Ovary (tissue), 3 donors: ENCODE data around the gene DAP.

Source experiments
- POLR2A ChIP-seq: fragments of 450-650 bp; IDR thresholded peaks from one replicate; pipeline ENCODE4 v1.6.1; 2017; ENCODE audit warnings: antibody characterized with exemption, mild to moderate bottlenecking, moderate library complexity
- TF ChIP-seq, protein P1 (sequence below), 3 donors: fragments of 450-650 bp in 2 of 3; fragments of 200-600 bp in 1 of 3; IDR thresholded peaks; one replicate each; pipeline versions ENCODE4 v1.5.1 to v1.8.0; 2016 to 2022; ENCODE audit warnings: antibody characterized with exemption in 3 of 3, mild to moderate bottlenecking in 1 of 3
- donor health status: DM: no; HTN: no; CAD: no.

DNA sequence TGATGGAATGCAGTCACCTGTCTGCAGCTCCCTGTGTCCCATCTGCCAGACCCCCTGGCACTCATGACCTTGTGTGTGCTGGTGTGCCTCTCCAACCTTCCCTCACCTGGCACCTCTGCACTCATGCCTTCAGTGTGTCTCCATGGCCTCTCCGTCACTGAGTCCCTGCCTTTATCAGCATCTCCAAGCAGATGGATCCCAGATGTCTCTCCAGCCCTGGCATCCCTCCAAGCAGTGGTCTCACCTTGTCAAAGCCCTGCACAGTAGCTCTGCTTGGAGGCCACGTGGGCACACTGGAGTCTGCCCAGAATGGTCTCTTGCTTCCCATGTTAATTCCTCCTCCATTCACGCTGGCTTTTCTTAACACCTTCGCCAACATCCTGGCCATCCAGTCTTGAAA is 84.8 kb downstream of the DAP start:
- TF ChIP-seq, protein P1, sequence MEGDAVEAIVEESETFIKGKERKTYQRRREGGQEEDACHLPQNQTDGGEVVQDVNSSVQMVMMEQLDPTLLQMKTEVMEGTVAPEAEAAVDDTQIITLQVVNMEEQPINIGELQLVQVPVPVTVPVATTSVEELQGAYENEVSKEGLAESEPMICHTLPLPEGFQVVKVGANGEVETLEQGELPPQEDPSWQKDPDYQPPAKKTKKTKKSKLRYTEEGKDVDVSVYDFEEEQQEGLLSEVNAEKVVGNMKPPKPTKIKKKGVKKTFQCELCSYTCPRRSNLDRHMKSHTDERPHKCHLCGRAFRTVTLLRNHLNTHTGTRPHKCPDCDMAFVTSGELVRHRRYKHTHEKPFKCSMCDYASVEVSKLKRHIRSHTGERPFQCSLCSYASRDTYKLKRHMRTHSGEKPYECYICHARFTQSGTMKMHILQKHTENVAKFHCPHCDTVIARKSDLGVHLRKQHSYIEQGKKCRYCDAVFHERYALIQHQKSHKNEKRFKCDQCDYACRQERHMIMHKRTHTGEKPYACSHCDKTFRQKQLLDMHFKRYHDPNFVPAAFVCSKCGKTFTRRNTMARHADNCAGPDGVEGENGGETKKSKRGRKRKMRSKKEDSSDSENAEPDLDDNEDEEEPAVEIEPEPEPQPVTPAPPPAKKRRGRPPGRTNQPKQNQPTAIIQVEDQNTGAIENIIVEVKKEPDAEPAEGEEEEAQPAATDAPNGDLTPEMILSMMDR (IDR thresholded peaks at IDR 0.05) = no peak
- no peak for TF ChIP-seq POLR2A
